ENCODE results near the gene WDR7.

The WDR7 gene

DNA sequence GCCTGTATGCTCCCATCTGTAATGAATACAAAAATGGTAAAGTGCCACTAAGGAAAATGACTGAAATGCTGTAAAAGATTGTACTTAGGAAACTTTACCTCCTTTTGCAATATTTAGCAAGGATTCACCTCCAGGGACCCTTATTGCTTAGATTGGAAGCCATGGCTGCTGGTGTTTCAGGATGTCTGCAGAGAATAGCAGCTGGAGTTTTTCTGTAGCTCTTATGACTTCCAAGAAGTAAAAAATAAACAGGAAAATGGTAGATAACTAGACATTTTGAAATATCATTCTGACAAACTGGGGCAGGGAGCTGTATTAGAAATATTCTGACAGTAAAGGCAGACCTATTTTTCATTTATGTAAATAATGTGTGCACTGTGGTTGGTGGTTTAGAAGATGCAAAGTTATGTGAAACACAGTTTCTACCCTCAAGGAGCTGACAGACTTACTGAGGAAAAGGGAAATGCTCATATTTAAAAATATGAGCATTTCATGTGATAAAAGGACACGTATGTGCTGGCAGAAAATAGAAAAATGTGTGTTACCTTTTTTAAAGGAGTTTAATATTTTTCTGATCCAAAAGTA is 270.8 kb downstream of the WDR7 start:
- TF ChIP-seq, protein P1, sequence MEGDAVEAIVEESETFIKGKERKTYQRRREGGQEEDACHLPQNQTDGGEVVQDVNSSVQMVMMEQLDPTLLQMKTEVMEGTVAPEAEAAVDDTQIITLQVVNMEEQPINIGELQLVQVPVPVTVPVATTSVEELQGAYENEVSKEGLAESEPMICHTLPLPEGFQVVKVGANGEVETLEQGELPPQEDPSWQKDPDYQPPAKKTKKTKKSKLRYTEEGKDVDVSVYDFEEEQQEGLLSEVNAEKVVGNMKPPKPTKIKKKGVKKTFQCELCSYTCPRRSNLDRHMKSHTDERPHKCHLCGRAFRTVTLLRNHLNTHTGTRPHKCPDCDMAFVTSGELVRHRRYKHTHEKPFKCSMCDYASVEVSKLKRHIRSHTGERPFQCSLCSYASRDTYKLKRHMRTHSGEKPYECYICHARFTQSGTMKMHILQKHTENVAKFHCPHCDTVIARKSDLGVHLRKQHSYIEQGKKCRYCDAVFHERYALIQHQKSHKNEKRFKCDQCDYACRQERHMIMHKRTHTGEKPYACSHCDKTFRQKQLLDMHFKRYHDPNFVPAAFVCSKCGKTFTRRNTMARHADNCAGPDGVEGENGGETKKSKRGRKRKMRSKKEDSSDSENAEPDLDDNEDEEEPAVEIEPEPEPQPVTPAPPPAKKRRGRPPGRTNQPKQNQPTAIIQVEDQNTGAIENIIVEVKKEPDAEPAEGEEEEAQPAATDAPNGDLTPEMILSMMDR (conservative IDR thresholded peaks at IDR 0.05; ENCODE audit: low read length): no peak
- H3K4me3 ChIP-seq (ENCODE audit: low read length): no peak overlapping the region

DNA sequence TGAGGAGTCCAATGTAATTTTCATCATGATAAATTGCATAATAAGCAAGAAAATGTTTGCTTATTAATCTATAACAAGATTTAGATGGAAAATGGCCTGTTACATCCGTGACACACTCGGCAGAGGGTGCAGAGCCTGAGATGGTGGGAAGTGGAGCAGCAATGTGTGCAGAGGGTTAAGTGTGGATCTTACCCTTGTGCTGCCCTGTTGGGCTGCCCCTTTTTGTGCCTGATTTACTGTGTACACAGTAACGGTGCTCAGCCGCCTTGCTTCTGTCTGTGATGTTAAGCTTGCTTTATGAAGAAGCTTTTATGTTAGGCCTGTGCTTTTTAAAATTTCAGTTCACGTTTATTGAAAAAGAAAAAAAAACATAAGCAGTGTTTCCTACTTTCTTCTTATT is 275.6 kb downstream of the WDR7 start:
- no peak overlapping the region for H3K4me3 ChIP-seq (ENCODE audit: low read length)
- TF ChIP-seq, protein P1 (conservative IDR thresholded peaks at IDR 0.05; ENCODE audit: low read length): no peak
- DNase-seq (ENCODE audit: low read depth): no peak

More for the DNA sequence above, 270.8 kb downstream of the WDR7 start:
- DNase-seq (ENCODE audit: low read depth): no peak

DNA sequence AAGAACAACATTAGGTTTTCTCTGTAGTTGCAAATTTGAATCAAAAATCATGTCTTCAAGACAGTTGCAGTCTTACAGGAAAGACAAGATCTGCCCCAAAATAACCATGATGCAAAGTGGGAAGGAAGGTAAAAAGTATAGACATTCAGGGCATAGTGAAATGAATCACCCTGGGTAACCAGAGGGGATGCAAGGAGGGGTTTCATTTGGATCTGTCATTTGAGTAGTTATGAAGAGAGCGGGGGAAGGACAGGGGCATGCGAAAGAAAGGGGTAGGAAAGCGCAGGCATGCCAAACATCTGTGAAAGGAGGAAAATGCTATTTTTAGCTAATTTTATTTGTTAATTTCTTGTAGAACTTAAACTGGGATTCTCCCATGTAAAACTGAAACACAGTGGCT is 276.6 kb downstream of the WDR7 start:
- no peak overlapping the region for H3K4me3 ChIP-seq (ENCODE audit: low read length)
- no peak for DNase-seq (ENCODE audit: low read depth)
- TF ChIP-seq, protein P1 (conservative IDR thresholded peaks at IDR 0.05; ENCODE audit: low read length): no peak

DNA sequence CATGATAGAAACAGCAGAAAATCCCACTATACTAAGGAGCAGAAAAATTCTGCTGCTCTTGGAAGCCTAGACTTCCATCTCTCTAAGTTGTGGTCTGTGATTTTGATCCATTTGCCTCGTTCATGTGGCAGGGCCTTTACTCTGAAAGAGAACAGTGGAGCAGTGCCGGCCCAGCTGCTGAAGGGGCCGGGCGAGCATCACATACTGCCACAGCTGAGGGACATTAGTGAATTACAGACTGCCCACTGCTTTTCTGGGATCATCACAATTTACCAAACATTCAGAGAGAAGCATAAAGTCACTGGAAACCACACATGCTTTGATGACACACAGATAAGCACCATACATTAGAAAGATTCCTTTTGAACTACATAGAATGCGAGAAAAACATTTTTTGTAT is 278.7 kb downstream of the WDR7 start:
- TF ChIP-seq, protein P1 (conservative IDR thresholded peaks at IDR 0.05; ENCODE audit: low read length): no peak
- H3K4me3 ChIP-seq (ENCODE audit: low read length): no peak overlapping the region

DNA sequence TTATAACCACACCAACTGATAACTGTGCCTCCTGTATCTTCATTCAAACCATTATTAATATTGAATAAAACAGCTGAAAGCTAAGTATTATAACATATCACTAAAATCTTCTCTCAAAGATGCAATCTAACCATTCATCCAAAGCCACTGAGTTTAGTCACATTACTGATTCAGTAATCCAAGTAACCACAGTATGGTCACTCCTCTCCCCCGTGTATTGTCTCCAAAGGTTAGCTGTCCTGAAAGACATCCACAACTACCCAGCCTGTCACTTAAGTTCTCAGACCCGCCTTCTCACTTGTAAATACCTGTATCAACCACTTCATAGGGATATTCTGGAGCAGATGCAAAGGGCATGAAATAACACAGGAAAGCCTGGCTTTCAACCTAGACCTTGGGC is 282.3 kb downstream of the WDR7 start:
- no peak overlapping the region for H3K4me3 ChIP-seq (ENCODE audit: low read length)
- DNase-seq (ENCODE audit: low read depth): no peak
- TF ChIP-seq, protein P1 (conservative IDR thresholded peaks at IDR 0.05; ENCODE audit: low read length): no peak

More for the DNA sequence above, 278.7 kb downstream of the WDR7 start:
- no peak for DNase-seq (ENCODE audit: low read depth)

DNA sequence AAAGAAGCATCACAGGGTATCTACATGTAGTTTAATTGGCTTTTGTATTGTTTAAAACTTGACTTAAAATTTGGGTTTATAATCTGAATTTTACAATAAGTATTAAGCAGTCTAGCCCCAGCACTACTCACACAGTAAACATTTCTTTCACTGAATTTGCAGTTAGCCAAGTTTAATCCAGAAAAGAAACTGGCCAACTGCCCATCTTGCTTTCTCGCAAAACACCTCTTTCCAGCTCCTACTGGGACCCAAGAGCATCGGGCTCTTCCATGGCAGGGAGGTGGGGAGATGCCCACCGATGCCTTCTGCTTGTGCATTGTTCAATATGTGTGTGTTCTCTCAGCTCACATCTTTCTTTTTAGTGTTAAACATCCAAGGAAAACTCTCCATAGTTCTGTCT is 283.0 kb downstream of the WDR7 start:
- DNase-seq (ENCODE audit: low read depth): no peak

DNA sequence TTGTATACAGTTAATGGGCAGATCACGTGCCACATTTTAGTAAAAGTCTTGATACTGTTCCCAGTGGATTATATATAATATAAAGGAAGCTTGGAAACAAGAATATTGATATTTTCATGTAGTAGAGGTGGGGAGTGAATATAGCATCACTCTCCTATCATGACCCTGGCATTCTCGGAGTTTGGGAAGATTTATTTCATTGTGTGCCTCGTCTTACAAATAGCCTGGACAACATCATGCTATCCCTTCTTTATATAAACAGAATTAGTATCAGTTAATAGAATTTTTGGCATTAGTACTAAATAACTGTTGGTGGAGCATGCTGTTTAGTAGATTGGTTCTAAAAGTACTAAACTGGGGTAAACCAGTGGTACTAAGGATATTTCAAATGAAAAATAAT is 283.7 kb downstream of the WDR7 start:
- no peak overlapping the region for H3K4me3 ChIP-seq (ENCODE audit: low read length)
- DNase-seq (ENCODE audit: low read depth): no peak
- TF ChIP-seq, protein P1 (conservative IDR thresholded peaks at IDR 0.05; ENCODE audit: low read length): no peak

More for the DNA sequence above, 283.0 kb downstream of the WDR7 start:
- TF ChIP-seq, protein P1 (conservative IDR thresholded peaks at IDR 0.05; ENCODE audit: low read length): no peak
- no peak overlapping the region for H3K4me3 ChIP-seq (ENCODE audit: low read length)

Measured in AG10803 (cell line).